Mucosa of descending colon (tissue), 3 donors: Measurements from ENCODE around the gene MLF2. TPM values are rescaled to one million over a fixed set of nuclear protein-coding genes. Genes with fewer than 3 reads are reported as not detected.

Experiments
- ATAC-seq: fragments of 200-7000 bp; cut with Tn5 transposase; one replicate; pipeline ENCODE4 v1.9.1; 2020; ENCODE audit warnings: mild to moderate bottlenecking, moderate library complexity
- DNase-seq, 3 donors: peaks; one replicate each; pipeline ENCODE4 v3.0.0-alpha.2; 2020
- H3K36me3 ChIP-seq: fragments of 200-600 bp; one replicate; pipeline ENCODE4 v1.8.0; 2021; ENCODE audit warnings: low read depth, mild to moderate bottlenecking
- H3K4me1 ChIP-seq: fragments of 200-600 bp; one replicate; pipeline ENCODE4 v1.8.0; 2021; ENCODE audit warnings: low read depth, mild to moderate bottlenecking
- H3K4me3 ChIP-seq: fragments of 200-600 bp; one replicate; pipeline ENCODE4 v1.8.0; 2021; ENCODE audit warnings: mild to moderate bottlenecking
- H3K9me3 ChIP-seq: fragments of 200-600 bp; one replicate; pipeline ENCODE4 v1.8.0; 2021; ENCODE audit warnings: mild to moderate bottlenecking
- intact Hi-C, 2 donors: fragments of 100-400 bp; cut with DNase I in 1 of 2; cut with micrococcal nuclease in 1 of 2; formaldehyde crosslinking; loops; one replicate each; pipeline versions ENCODE4 v1.11.0 to v1.11.1; 2022; cut with DNase I, micrococcal nuclease
- total RNA-seq, 3 donors: library from RNA; stranded (reverse); fragmentation: NEBNext Ultra II Directional in 2 of 3; extraction: Animal tissue kit (Norgen Biotek cat#: 25700) in 2 of 3; gene quantifications; one replicate each; pipeline versions ENCODE4 v1.2.1 to v1.2.4, GENCODE V29; 2021 to 2023
- TF ChIP-seq, protein P1 (sequence below): fragments of 200-600 bp; IDR thresholded peaks from one replicate; pipeline ENCODE4 v1.8.0; 2022; ENCODE audit warnings: antibody characterized with exemption, mild to moderate bottlenecking
- donor health status: DM: no; HTN: no; CAD: no; lungs with moderate emphysema.
- donor health status: DM: no; HTN: no; CAD: no.
- donor health status: DM: no; HTN: yes; CAD: no.

The MLF2 gene
- total RNA-seq, 3 donors from 2014 or later: 136 to 177 (median 149) TPM

DNA sequence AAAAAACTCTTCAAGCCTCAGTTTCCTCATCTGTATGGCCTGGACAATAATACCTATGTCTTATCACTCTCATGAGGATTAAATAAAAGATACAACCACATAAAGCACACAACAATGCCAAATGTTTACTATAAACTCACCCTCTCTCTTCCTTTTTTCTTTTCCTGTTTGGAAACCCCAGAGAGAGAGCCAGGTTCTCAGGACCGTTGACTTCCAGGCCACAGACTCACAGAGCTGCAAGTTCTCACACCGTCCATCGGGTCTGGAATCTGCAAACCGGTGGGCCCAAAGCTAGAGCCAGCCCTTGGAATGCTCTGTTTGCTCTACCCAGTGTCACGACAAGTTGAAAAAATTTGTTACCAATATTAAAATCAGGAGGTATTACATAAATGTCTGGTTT, 31.8 kb upstream of the MLF2 start:
- TF ChIP-seq, protein P1, sequence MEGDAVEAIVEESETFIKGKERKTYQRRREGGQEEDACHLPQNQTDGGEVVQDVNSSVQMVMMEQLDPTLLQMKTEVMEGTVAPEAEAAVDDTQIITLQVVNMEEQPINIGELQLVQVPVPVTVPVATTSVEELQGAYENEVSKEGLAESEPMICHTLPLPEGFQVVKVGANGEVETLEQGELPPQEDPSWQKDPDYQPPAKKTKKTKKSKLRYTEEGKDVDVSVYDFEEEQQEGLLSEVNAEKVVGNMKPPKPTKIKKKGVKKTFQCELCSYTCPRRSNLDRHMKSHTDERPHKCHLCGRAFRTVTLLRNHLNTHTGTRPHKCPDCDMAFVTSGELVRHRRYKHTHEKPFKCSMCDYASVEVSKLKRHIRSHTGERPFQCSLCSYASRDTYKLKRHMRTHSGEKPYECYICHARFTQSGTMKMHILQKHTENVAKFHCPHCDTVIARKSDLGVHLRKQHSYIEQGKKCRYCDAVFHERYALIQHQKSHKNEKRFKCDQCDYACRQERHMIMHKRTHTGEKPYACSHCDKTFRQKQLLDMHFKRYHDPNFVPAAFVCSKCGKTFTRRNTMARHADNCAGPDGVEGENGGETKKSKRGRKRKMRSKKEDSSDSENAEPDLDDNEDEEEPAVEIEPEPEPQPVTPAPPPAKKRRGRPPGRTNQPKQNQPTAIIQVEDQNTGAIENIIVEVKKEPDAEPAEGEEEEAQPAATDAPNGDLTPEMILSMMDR: no peak
- Histone ChIP-seq H3K9me3 (no peaks in the 10 kb centered on the region), H3K4me3 (no peak overlapping the region), H3K36me3 (no peaks in the 10 kb centered on the region), H3K4me1 (no peaks in the 10 kb centered on the region)
- ATAC-seq (no peak), DNase-seq (no peak)
- intact Hi-C loops: no loop called here

DNA sequence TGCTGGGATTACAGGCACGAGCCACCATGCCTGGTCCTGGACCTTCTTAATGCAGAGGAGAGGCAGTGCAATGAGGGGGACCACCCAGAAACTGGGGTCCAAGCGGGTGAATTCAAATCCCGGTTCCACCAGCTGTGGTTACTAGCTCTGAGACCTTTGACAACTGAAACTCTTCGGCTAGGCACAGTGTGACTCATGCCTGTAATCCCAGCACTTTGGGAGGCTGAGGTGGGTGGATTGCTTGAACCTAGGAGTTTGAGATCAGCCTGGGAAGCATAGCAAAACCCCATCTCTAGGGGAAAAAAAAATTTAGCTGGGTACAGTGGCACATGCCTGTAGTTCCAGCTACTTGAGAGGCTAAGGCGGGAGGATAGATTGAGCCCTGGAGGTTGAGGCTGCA, 31.4 kb upstream of the MLF2 start:
- Histone ChIP-seq H3K36me3 (no peaks in the 10 kb centered on the region), H3K4me3 (no peak overlapping the region), H3K9me3 (no peaks in the 10 kb centered on the region), H3K4me1 (no peaks in the 10 kb centered on the region)
- ATAC-seq: no peak
- intact Hi-C loops: no loop called here
- TF ChIP-seq, protein P1: no peak
- DNase-seq: no peak

DNA sequence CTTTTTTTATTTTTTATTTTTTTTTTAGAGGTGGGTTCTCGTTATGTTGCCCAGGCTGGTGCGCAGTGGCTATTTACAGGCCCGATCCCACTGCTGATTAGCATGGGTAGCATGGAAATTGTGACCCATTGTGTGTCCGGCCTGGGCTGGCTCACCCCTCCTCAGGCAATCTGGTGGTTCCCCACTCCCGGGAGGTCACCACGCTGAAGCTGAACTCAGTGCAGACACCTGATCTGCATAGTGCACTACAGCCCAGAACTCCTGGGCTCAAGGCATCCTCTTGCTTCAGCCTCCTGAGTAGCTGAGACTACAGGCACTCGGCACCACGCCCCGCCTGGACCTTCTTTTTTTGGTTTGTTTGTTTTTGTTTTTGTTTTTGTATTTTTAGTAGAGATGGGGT, 30.9 kb upstream of the MLF2 start:
- intact Hi-C loops: no loop called here
- H3K36me3 ChIP-seq: no peaks in the 10 kb centered on the region
- no peak overlapping the region for H3K4me3 ChIP-seq
- TF ChIP-seq, protein P1: no peak
- H3K9me3 ChIP-seq: no peaks in the 10 kb centered on the region
- no peak for ATAC-seq
- no peak for DNase-seq
- H3K4me1 ChIP-seq: peaks cover 4% of the 10 kb centered on the region

DNA sequence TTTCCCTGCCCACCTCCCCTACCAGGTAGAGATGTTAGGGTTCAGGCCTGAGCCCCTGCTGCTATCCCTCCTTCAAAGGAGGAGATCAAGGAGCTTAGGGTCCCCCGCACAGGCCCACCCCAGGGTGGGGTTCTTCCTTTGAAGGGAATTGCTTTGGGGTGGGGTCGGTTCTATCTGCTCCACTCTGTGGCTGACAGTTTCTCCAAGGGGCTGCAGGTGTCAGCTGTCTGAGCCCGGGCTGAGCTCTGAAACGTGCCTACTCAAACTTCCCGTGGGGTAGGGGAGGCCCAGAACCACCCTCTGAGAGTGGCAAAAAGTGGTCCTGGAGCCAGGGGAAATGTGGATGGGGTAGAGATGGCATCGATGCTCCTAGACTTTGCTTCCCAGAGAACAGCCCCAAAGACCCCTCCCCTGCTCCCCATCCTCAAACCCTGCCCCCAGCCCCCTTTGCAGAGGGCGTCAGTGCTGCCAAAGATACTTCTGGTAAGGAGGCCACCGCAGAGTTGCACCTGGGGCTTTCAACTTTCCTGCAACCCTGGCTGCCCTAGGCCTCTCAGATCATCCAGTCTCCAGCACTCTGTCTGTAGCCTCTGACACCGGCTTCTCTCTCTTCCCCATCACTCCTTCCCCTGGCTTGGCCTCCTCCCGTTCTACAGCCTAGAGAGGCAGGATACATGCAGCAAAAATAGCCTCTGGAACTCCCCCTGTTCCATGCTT, 30.1 kb upstream of the MLF2 start:
- DNase-seq (no peak), ATAC-seq (no peak)
- no peak overlapping the region for H3K4me3 ChIP-seq
- intact Hi-C loops: no loop called here
- TF ChIP-seq, protein P1: no peak
- H3K4me1 ChIP-seq: peaks cover 10% of the 10 kb centered on the region
- H3K36me3 ChIP-seq: no peaks in the 10 kb centered on the region
- no peaks in the 10 kb centered on the region for H3K9me3 ChIP-seq

DNA sequence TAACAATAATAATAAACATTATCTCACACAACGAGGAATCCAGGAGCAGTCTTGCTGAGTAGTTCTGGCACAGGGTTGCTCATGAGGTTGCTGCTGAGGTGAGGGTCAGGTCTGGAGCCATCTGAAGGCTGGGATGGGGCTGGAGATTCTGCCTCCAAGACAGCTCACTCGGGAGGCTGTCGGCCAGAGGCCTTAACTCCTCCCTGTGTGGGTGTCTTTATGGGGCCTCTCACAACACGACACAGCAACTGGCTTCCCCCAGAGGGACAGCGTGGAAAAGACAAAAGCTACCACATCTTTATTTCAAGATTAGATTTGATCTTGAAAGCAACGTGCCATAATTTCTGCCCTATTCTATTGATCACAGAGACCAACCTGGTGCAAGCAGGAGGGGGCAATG, 29.2 kb upstream of the MLF2 start:
- no peak for ATAC-seq
- Histone ChIP-seq H3K4me1 (peaks cover 10% of the 10 kb centered on the region), H3K36me3 (no peaks in the 10 kb centered on the region), H3K4me3 (no peak overlapping the region), H3K9me3 (no peaks in the 10 kb centered on the region)
- DNase-seq: no peak
- intact Hi-C loops: no loop called here
- TF ChIP-seq, protein P1: no peak

DNA sequence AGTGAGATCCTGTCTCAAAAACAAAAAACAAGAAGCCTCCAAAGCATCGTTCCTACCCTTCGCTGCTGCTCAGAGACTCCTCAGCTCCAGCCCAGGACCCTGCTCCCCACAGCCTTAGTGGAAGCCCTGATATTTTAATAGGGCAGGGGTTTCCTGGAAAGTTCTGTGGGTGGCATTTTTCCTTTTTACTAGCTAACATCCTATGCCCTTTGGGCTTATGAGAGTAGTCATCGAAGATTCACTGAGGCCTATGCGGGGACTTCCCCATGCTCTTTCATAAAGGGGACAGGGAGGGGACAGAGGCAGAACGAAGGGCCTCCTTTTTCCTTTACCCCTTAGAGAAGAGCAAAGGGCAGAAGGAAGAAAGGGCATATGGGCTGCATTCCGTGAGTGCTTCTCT, 27.6 kb upstream of the MLF2 start:
- intact Hi-C loops: no loop called here

More for the DNA sequence above, 27.6 kb upstream of the MLF2 start:
- no peaks in the 10 kb centered on the region for H3K36me3 ChIP-seq
- DNase-seq: no peak
- TF ChIP-seq, protein P1: no peak
- H3K9me3 ChIP-seq: no peaks in the 10 kb centered on the region
- peaks cover 18% of the 10 kb centered on the region for H3K4me1 ChIP-seq
- no peak for ATAC-seq
- no peak overlapping the region for H3K4me3 ChIP-seq
